ENCODE results near the gene MCTP2.

Gene MCTP2

GRCh38 chr15:94385441-94385840 lies 154.1 kb downstream of the MCTP2 start:
- no peak overlapping the region for H3K9ac ChIP-seq (ENCODE audit: low read depth, low read length, poor library complexity)
- H4K8ac ChIP-seq (ENCODE audit: low read depth, low read length), result no peak overlapping the region
- WGBS, 2 donors (ENCODE audit: extremely low coverage in 2 of 2, insufficient read length in 2 of 2, insufficient replicate concordance in 1 of 2), result no CpG with 5 or more reads among the region's 4 CpGs
- no peak overlapping the region for H3K14ac ChIP-seq (ENCODE audit: low read length)
- no peak overlapping the region for H2BK5ac ChIP-seq (ENCODE audit: low read length)
- H3K79me1 ChIP-seq (ENCODE audit: low read depth, low read length), result no peaks in the 10 kb centered on the region
- H3K27ac ChIP-seq (replicated peaks; ENCODE audit: low read length), result no peak overlapping the region
- DNase-seq (ENCODE audit: low spot score), result no peak
- H3K36me3 ChIP-seq (replicated peaks in 1 of 2; ENCODE audit: control insufficient read depth in 2 of 2, insufficient read depth in 2 of 2, low read length in 2 of 2), result no peaks in the 10 kb centered on the region
- no peaks in the 10 kb centered on the region for H3K4me1 ChIP-seq (ENCODE audit: control insufficient read depth in 2 of 2, insufficient read depth in 1 of 2, low read depth in 1 of 2, low read length in 2 of 2)
- H2BK120ac ChIP-seq (ENCODE audit: low read depth, low read length), result no peak overlapping the region
- H3K23ac ChIP-seq (ENCODE audit: low read depth, low read length, poor library complexity), result no peak overlapping the region
- no peak overlapping the region for H2AFZ ChIP-seq (ENCODE audit: low read length)
- no peaks in the 10 kb centered on the region for H3K9me3 ChIP-seq (replicated peaks in 1 of 2; ENCODE audit: control insufficient read depth in 2 of 2, insufficient read depth in 1 of 2, low read depth in 1 of 2, low read length in 2 of 2)
- peaks cover 0 to 11% (median 0%) of the 10 kb centered on the region in 3 experiments for H3K27me3 ChIP-seq (ENCODE audit: control insufficient read depth in 3 of 3, insufficient read depth in 3 of 3, low read depth in 1 of 3, low read length in 3 of 3)
- H3K4me3 ChIP-seq (ENCODE audit: low read length in 2 of 2), result no peak overlapping the region
- H3K18ac ChIP-seq (ENCODE audit: low read length), result no peak overlapping the region
- no peak overlapping the region for H2BK15ac ChIP-seq (ENCODE audit: low read length)
- no peak overlapping the region for H2BK12ac ChIP-seq (ENCODE audit: low read length)
- no peak overlapping the region for H2AK5ac ChIP-seq (ENCODE audit: low read depth, low read length)
- no peak overlapping the region for H3K4me2 ChIP-seq (ENCODE audit: insufficient read depth, low read length, poor library complexity, severe bottlenecking)
- H4K91ac ChIP-seq (ENCODE audit: low read depth, low read length, poor library complexity), result no peak overlapping the region
- no peak overlapping the region for H3K4ac ChIP-seq (ENCODE audit: low read length)

GRCh38 chr15:94386351-94386750 lies 155.0 kb downstream of the MCTP2 start:
- Histone ChIP-seq H4K91ac (ENCODE audit: low read depth, low read length, poor library complexity) (no peak overlapping the region), H2AFZ (ENCODE audit: low read length) (no peak overlapping the region), H3K27me3 (ENCODE audit: control insufficient read depth in 3 of 3, insufficient read depth in 3 of 3, low read depth in 1 of 3, low read length in 3 of 3) (peaks cover 0 to 11% (median 0%) of the 10 kb centered on the region in 3 experiments), H3K4me3 (ENCODE audit: low read length in 2 of 2) (no peak overlapping the region), H2BK12ac (ENCODE audit: low read length) (no peak overlapping the region), H3K27ac (replicated peaks; ENCODE audit: low read length) (no peak overlapping the region), H2AK5ac (ENCODE audit: low read depth, low read length) (no peak overlapping the region), H3K9ac (ENCODE audit: low read depth, low read length, poor library complexity) (no peak overlapping the region), H2BK15ac (ENCODE audit: low read length) (no peak overlapping the region), H3K4me1 (ENCODE audit: control insufficient read depth in 2 of 2, insufficient read depth in 1 of 2, low read depth in 1 of 2, low read length in 2 of 2) (no peaks in the 10 kb centered on the region), H2BK5ac (ENCODE audit: low read length) (no peak overlapping the region), H3K14ac (ENCODE audit: low read length) (no peak overlapping the region), H3K23ac (ENCODE audit: low read depth, low read length, poor library complexity) (no peak overlapping the region), H3K9me3 (replicated peaks in 1 of 2; ENCODE audit: control insufficient read depth in 2 of 2, insufficient read depth in 1 of 2, low read depth in 1 of 2, low read length in 2 of 2) (no peaks in the 10 kb centered on the region), H3K4ac (ENCODE audit: low read length) (no peak overlapping the region), H3K36me3 (replicated peaks in 1 of 2; ENCODE audit: control insufficient read depth in 2 of 2, insufficient read depth in 2 of 2, low read length in 2 of 2) (no peaks in the 10 kb centered on the region), H3K4me2 (ENCODE audit: insufficient read depth, low read length, poor library complexity, severe bottlenecking) (no peak overlapping the region), H2BK120ac (ENCODE audit: low read depth, low read length) (no peak overlapping the region), H3K79me1 (ENCODE audit: low read depth, low read length) (no peaks in the 10 kb centered on the region), H4K8ac (ENCODE audit: low read depth, low read length) (no peak overlapping the region), H3K18ac (ENCODE audit: low read length) (no peak overlapping the region)
- WGBS, 2 donors (ENCODE audit: extremely low coverage in 2 of 2, insufficient read length in 2 of 2, insufficient replicate concordance in 1 of 2), result no CpG with 5 or more reads among the region's 7 CpGs
- DNase-seq (ENCODE audit: low spot score), result no peak

GRCh38 chr15:94387442-94387841 lies 156.1 kb downstream of the MCTP2 start:
- Histone ChIP-seq H3K9ac (ENCODE audit: low read depth, low read length, poor library complexity) (no peak overlapping the region), H2BK120ac (ENCODE audit: low read depth, low read length) (no peak overlapping the region), H3K18ac (ENCODE audit: low read length) (no peak overlapping the region), H3K23ac (ENCODE audit: low read depth, low read length, poor library complexity) (no peak overlapping the region), H3K27me3 (ENCODE audit: control insufficient read depth in 3 of 3, insufficient read depth in 3 of 3, low read depth in 1 of 3, low read length in 3 of 3) (peaks cover 0 to 11% (median 0%) of the 10 kb centered on the region in 3 experiments), H2AK5ac (ENCODE audit: low read depth, low read length) (no peak overlapping the region), H2BK12ac (ENCODE audit: low read length) (no peak overlapping the region), H3K4me2 (ENCODE audit: insufficient read depth, low read length, poor library complexity, severe bottlenecking) (no peak overlapping the region), H2BK5ac (ENCODE audit: low read length) (no peak overlapping the region), H3K36me3 (replicated peaks in 1 of 2; ENCODE audit: control insufficient read depth in 2 of 2, insufficient read depth in 2 of 2, low read length in 2 of 2) (no peaks in the 10 kb centered on the region), H2BK15ac (ENCODE audit: low read length) (no peak overlapping the region), H3K4me3 (ENCODE audit: low read length in 2 of 2) (no peak overlapping the region), H3K9me3 (replicated peaks in 1 of 2; ENCODE audit: control insufficient read depth in 2 of 2, insufficient read depth in 1 of 2, low read depth in 1 of 2, low read length in 2 of 2) (no peaks in the 10 kb centered on the region), H3K27ac (replicated peaks; ENCODE audit: low read length) (no peak overlapping the region), H4K91ac (ENCODE audit: low read depth, low read length, poor library complexity) (no peak overlapping the region), H3K4me1 (ENCODE audit: control insufficient read depth in 2 of 2, insufficient read depth in 1 of 2, low read depth in 1 of 2, low read length in 2 of 2) (no peaks in the 10 kb centered on the region), H4K8ac (ENCODE audit: low read depth, low read length) (no peak overlapping the region), H3K4ac (ENCODE audit: low read length) (no peak overlapping the region), H3K14ac (ENCODE audit: low read length) (no peak overlapping the region), H2AFZ (ENCODE audit: low read length) (no peak overlapping the region), H3K79me1 (ENCODE audit: low read depth, low read length) (no peaks in the 10 kb centered on the region)
- DNase-seq (ENCODE audit: low spot score), result no peak
- no CpG with 5 or more reads among the region's 2 CpGs for WGBS, 2 donors (ENCODE audit: extremely low coverage in 2 of 2, insufficient read length in 2 of 2, insufficient replicate concordance in 1 of 2)

GRCh38 chr15:94387849-94388441 lies 156.6 kb downstream of the MCTP2 start:
- Histone ChIP-seq H4K8ac (ENCODE audit: low read depth, low read length) (no peak overlapping the region), H3K79me1 (ENCODE audit: low read depth, low read length) (no peaks in the 10 kb centered on the region), H3K23ac (ENCODE audit: low read depth, low read length, poor library complexity) (no peak overlapping the region), H3K4ac (ENCODE audit: low read length) (no peak overlapping the region), H3K36me3 (replicated peaks in 1 of 2; ENCODE audit: control insufficient read depth in 2 of 2, insufficient read depth in 2 of 2, low read length in 2 of 2) (no peaks in the 10 kb centered on the region), H2AFZ (ENCODE audit: low read length) (no peak overlapping the region), H2AK5ac (ENCODE audit: low read depth, low read length) (no peak overlapping the region), H2BK12ac (ENCODE audit: low read length) (no peak overlapping the region), H3K4me1 (ENCODE audit: control insufficient read depth in 2 of 2, insufficient read depth in 1 of 2, low read depth in 1 of 2, low read length in 2 of 2) (no peaks in the 10 kb centered on the region), H3K18ac (ENCODE audit: low read length) (no peak overlapping the region), H3K9me3 (replicated peaks in 1 of 2; ENCODE audit: control insufficient read depth in 2 of 2, insufficient read depth in 1 of 2, low read depth in 1 of 2, low read length in 2 of 2) (no peaks in the 10 kb centered on the region), H3K27me3 (ENCODE audit: control insufficient read depth in 3 of 3, insufficient read depth in 3 of 3, low read depth in 1 of 3, low read length in 3 of 3) (peaks cover 0 to 11% (median 0%) of the 10 kb centered on the region in 3 experiments), H2BK5ac (ENCODE audit: low read length) (no peak overlapping the region), H3K9ac (ENCODE audit: low read depth, low read length, poor library complexity) (no peak overlapping the region), H3K4me3 (ENCODE audit: low read length in 2 of 2) (no peak overlapping the region), H2BK15ac (ENCODE audit: low read length) (no peak overlapping the region), H3K27ac (replicated peaks; ENCODE audit: low read length) (no peak overlapping the region), H3K4me2 (ENCODE audit: insufficient read depth, low read length, poor library complexity, severe bottlenecking) (no peak overlapping the region), H4K91ac (ENCODE audit: low read depth, low read length, poor library complexity) (no peak overlapping the region), H2BK120ac (ENCODE audit: low read depth, low read length) (no peak overlapping the region), H3K14ac (ENCODE audit: low read length) (no peak overlapping the region)
- WGBS, 2 donors (ENCODE audit: extremely low coverage in 2 of 2, insufficient read length in 2 of 2, insufficient replicate concordance in 1 of 2), result no CpG with 5 or more reads among the region's 7 CpGs
- no peak for DNase-seq (ENCODE audit: low spot score)
